Measurements from ENCODE around the gene WDR27. TPM values are rescaled to one million over a fixed set of nuclear protein-coding genes. Genes with fewer than 3 reads are reported as not detected.

The WDR27 gene
- total and polyA plus RNA-seq, 10 of the 15 experiments (the other 5 are each of a cell fraction or from before 2014, with no cell fraction given) = 1.9 to 33.2 (median 19.0) TPM

DNA sequence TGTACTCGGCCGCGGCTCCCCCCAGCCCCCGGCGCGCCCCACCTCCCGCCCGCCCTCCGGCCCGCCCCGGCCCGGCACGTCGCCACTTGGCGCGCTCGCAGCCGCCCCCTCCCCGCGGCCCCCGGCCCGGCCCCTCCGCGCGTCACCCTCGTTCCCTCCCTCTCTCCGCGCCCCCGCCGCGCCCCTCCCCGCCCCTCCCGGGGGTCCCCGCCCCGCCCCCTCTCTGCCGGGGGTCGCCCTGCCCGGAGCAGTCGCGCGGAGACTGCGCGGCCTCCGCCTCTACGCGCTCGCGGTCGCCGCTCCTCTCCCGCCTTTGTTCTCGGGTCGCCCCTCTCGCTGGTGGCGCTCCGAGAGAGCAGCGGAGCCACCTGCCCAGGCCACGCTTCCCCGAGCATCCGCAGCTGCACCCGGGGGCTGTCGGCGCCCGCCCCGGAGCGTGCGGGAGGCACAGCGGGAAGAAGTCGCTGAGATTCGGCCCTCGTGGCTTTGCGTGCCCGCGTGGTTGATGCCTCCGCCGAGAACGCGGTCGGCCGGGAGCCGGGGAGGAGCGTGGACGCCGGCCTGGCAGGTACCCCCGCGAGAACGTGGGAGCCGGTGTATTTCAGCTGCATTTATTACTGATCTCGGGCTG, 22.8 kb upstream of the WDR27 start, which contains the start of gene PHF10:
Gene PHF10, minus strand, starts transcription at position 7 of the 631 bp plus-strand sequence. CDS start 569 bp downstream, outside the sequence.
- Histone ChIP-seq H3K27me3 (replicated peaks in 1 of 2; ENCODE audit: control insufficient read depth in 2 of 2, insufficient read depth in 2 of 2, low read length in 1 of 2) (no peaks in the 10 kb centered on the region), H3K9me3 (replicated peaks; ENCODE audit: control insufficient read depth, insufficient read depth, low read length) (no peaks in the 10 kb centered on the region), H4K20me1 (ENCODE audit: control insufficient read depth, insufficient read depth) (no peaks in the 10 kb centered on the region), H3K4me1 (ENCODE audit: control insufficient read depth, insufficient read depth, low read length) (peaks cover 5% of the 10 kb centered on the region), H3K36me3 (ENCODE audit: control insufficient read depth in 2 of 2, insufficient read depth in 2 of 2, low read length in 1 of 2) (no peaks in the 10 kb centered on the region), H3K4me2 (ENCODE audit: control insufficient read depth, insufficient read depth) (peak within 1 kb of the TSS; percentile 99), H2AFZ (ENCODE audit: control insufficient read depth, low read depth, low read length) (peak within 1 kb of the TSS; percentile 72), H3K79me2 (ENCODE audit: control insufficient read depth, insufficient read depth, low read length) (peaks cover 33% of the 10 kb centered on the region), H3K9ac (ENCODE audit: control insufficient read depth, insufficient read depth, low read length) (peak within 1 kb of the TSS; percentile 76), H3K4me3 (peak within 1 kb of the TSS; percentile 85), H3K27ac (ENCODE audit: control insufficient read depth, insufficient read depth) (peak within 1 kb of the TSS; percentile 38)
- ChIA-PET RAD21 (ENCODE audit: unreplicated experiment) (interaction anchor here (1.1 kb wide), 1 partner anchor 20 kb away, joined by 3 read pairs; no protein-coding TSS in a partner anchor), SMC1A (ENCODE audit: uncharacterized antibody, unreplicated experiment) (interaction anchor here (0.9 kb wide), 1 partner anchor 25 kb away, joined by 5 read pairs; no protein-coding TSS in a partner anchor), POLR2A (interaction anchor here (1.8 kb wide), 1 partner anchor 23 kb away, joined by 7 read pairs; the partner anchor contains the start of genes C6orf120 and WDR27), CTCF (interaction anchor here (1.2 to 1.4 kb wide), 2 partner anchors 16 to 23 kb away, joined by 3 read pairs; partner anchors contain the start of genes C6orf120 and WDR27)
- DNase-seq (ENCODE audit: low read depth, low spot score) = no peak
- ATAC-seq = peak; percentile 63
- FAIRE-seq = no peak
- intact Hi-C loops (cut with micrococcal nuclease; ENCODE audit: unreplicated experiment) = loop anchor here (1.0 to 10.0 kb wide), 2 partner anchors 27 to 580 kb away; partner anchors contain the start of genes DYNLT2, ERMARD and FAM120B
- no TSS peak for BruUV-seq (replicated peaks)
- in situ Hi-C loops (cut with MboI) = no loop called here
- WGBS (ENCODE audit: insufficient coverage, insufficient replicate concordance, low lambda C conversion rate, missing lambda C conversion rate) = 2% methylated on average over 39 of the region's 89 CpGs
- TF ChIP-seq BMI1 (IDR thresholded peaks at IDR 0.05; ENCODE audit: borderline replicate concordance) (no peak), SRF (IDR thresholded peaks at IDR 0.05; ENCODE audit: low read depth in 2 of 2, low read length in 2 of 2) (no peak), POLR2AphosphoS2 (IDR thresholded peaks at IDR 0.05; ENCODE audit: low read depth, low read length) (no peak), NBN (IDR thresholded peaks at IDR 0.05) (no peak), BHLHE40 (IDR thresholded peaks at IDR 0.05; ENCODE audit: borderline replicate concordance in 1 of 2, low read depth in 2 of 2, low read length in 1 of 2) (peak in 1 of 2 experiments; percentile 60; a peak in 2 of 4 replicates), CBX3 (IDR thresholded peaks at IDR 0.05; ENCODE audit: borderline replicate concordance, low read depth) (no peak), RAD21 (IDR thresholded peaks at IDR 0.05; ENCODE audit: insufficient read depth, low read depth, low read length) (no peak), MXI1 (IDR thresholded peaks at IDR 0.05; ENCODE audit: low read depth, low read length) (peak; percentile 36; the same call in 1 of the 2 replicates), PAX5 (IDR thresholded peaks at IDR 0.05; ENCODE audit: borderline replicate concordance, low read depth, low read length) (peak; percentile 42; the same call in 1 of the 2 replicates), POLR2A (IDR thresholded peaks at IDR 0.05; ENCODE audit: low read depth, low read length) (peak; percentile 77), BCL11A (IDR thresholded peaks at IDR 0.05; ENCODE audit: low read depth, low read length) (no peak), SIX5 (IDR thresholded peaks at IDR 0.05; ENCODE audit: low read depth, low read length, severe bottlenecking) (no peak), SMARCA5 (IDR thresholded peaks at IDR 0.05) (no peak), TCF3 (IDR thresholded peaks at IDR 0.05; ENCODE audit: borderline replicate concordance, insufficient read depth, low read depth, low read length) (0 out of 2 replicates have a peak, but pooled peaks have one; percentile 49), STAT1 (conservative IDR thresholded peaks at IDR 0.05) (no peak)
- TF ChIP-seq, protein P1, sequence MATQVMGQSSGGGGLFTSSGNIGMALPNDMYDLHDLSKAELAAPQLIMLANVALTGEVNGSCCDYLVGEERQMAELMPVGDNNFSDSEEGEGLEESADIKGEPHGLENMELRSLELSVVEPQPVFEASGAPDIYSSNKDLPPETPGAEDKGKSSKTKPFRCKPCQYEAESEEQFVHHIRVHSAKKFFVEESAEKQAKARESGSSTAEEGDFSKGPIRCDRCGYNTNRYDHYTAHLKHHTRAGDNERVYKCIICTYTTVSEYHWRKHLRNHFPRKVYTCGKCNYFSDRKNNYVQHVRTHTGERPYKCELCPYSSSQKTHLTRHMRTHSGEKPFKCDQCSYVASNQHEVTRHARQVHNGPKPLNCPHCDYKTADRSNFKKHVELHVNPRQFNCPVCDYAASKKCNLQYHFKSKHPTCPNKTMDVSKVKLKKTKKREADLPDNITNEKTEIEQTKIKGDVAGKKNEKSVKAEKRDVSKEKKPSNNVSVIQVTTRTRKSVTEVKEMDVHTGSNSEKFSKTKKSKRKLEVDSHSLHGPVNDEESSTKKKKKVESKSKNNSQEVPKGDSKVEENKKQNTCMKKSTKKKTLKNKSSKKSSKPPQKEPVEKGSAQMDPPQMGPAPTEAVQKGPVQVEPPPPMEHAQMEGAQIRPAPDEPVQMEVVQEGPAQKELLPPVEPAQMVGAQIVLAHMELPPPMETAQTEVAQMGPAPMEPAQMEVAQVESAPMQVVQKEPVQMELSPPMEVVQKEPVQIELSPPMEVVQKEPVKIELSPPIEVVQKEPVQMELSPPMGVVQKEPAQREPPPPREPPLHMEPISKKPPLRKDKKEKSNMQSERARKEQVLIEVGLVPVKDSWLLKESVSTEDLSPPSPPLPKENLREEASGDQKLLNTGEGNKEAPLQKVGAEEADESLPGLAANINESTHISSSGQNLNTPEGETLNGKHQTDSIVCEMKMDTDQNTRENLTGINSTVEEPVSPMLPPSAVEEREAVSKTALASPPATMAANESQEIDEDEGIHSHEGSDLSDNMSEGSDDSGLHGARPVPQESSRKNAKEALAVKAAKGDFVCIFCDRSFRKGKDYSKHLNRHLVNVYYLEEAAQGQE (IDR thresholded peaks at IDR 0.05; ENCODE audit: low read depth, low read length) = no peak
- TF ChIP-seq, protein P2, sequence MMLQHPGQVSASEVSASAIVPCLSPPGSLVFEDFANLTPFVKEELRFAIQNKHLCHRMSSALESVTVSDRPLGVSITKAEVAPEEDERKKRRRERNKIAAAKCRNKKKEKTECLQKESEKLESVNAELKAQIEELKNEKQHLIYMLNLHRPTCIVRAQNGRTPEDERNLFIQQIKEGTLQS (IDR thresholded peaks at IDR 0.05; ENCODE audit: borderline replicate concordance, extremely low read depth, low read depth, low read length) = no peak
- TF ChIP-seq, protein P3, sequence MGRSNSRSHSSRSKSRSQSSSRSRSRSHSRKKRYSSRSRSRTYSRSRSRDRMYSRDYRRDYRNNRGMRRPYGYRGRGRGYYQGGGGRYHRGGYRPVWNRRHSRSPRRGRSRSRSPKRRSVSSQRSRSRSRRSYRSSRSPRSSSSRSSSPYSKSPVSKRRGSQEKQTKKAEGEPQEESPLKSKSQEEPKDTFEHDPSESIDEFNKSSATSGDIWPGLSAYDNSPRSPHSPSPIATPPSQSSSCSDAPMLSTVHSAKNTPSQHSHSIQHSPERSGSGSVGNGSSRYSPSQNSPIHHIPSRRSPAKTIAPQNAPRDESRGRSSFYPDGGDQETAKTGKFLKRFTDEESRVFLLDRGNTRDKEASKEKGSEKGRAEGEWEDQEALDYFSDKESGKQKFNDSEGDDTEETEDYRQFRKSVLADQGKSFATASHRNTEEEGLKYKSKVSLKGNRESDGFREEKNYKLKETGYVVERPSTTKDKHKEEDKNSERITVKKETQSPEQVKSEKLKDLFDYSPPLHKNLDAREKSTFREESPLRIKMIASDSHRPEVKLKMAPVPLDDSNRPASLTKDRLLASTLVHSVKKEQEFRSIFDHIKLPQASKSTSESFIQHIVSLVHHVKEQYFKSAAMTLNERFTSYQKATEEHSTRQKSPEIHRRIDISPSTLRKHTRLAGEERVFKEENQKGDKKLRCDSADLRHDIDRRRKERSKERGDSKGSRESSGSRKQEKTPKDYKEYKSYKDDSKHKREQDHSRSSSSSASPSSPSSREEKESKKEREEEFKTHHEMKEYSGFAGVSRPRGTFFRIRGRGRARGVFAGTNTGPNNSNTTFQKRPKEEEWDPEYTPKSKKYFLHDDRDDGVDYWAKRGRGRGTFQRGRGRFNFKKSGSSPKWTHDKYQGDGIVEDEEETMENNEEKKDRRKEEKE (IDR thresholded peaks at IDR 0.05) = no peak
